K562 (cell line): Measurements from ENCODE around the gene ATXN3. TPM values are rescaled to one million over a fixed set of nuclear protein-coding genes. Genes with fewer than 3 reads are reported as not detected.

Source experiments
- ATAC-seq: fragments of 200-7000 bp; cut with Tn5 transposase; 3 replicates; pipeline ENCODE4 v1.9.1; 2020; ENCODE audit warnings: moderate library complexity
- BruUV-seq: library from RNA; stranded (reverse); fragments of 400-500 nt; replicated peaks from 2 replicates; lab custom pipeline; 2021; lab: Mats Ljungman, UMichigan
- CTCF ChIA-PET: fragments of 300-600 bp; formaldehyde crosslinking; extraction: SDS; loops from one replicate; lab custom pipeline; 2021; ENCODE audit warnings: low intra/inter-chr PET ratio; lab: Yijun Ruan, JAX
- POLR2A ChIA-PET: fragments of 300-600, 350-650 bp; sonication (Branson Sonifier 250); formaldehyde crosslinking; extraction: SDS; loops from one replicate; lab custom pipeline; 2021; ENCODE audit warnings: antibody characterized with exemption, inconsistent platforms; lab: Yijun Ruan, JAX
- DNase-seq, 4 experiments: peaks; one replicate each; pipeline versions ENCODE4 v3.0.0 to v3.0.0-alpha.2; 2011 to 2018; ENCODE audit warnings: low spot score in 3 of 4, mixed read lengths in 3 of 4; ENCODE audit errors: extremely low read depth in 1 of 4
- FAIRE-seq: peaks from 2 replicates; lab custom pipeline; 2011; peaks lifted over from hg19 to GRCh38; lab: Jason Lieb, UNC
- H2AFZ ChIP-seq: 2 replicates; pipeline ENCODE4 v1.6.0; 2011; ENCODE audit warnings: low read depth, low read length, control low read depth, inconsistent platforms
- H3K27ac ChIP-seq: fragments of 200-600 bp; 3 replicates; pipeline ENCODE4 v1.8.0; 2011; ENCODE audit warnings: low read depth, mild to moderate bottlenecking, control low read depth, inconsistent platforms, low read length, moderate library complexity, mixed read lengths; ENCODE audit errors: extremely low read depth
- H3K27me3 ChIP-seq, 2 experiments: fragments of 300-600 bp in 1 of 2; 2 replicates in 1 of 2; 3 replicates in 1 of 2; pipeline versions ENCODE4 v1.6.0 to v1.8.0; 2011; ENCODE audit warnings: inconsistent platforms in 2 of 2, low read length in 2 of 2, mild to moderate bottlenecking in 1 of 2, mixed read lengths in 1 of 2, moderate library complexity in 1 of 2; ENCODE audit not compliant: control insufficient read depth in 2 of 2, insufficient read depth in 2 of 2
- H3K36me3 ChIP-seq: fragments of 300-600 bp; 3 replicates; pipeline ENCODE4 v1.8.0; 2011; ENCODE audit warnings: mild to moderate bottlenecking, low read length, inconsistent platforms; ENCODE audit not compliant: control insufficient read depth, insufficient read depth
- H3K4me1 ChIP-seq, 2 experiments: fragments of 200-600 bp in 1 of 2; replicated peaks in 1 of 2; 2 replicates in 1 of 2; 3 replicates in 1 of 2; pipeline versions ENCODE4 v1.5.1 to v1.8.0; 2011; ENCODE audit warnings: inconsistent platforms in 2 of 2, low read length in 2 of 2, mild to moderate bottlenecking in 1 of 2, mixed read lengths in 1 of 2, moderate library complexity in 1 of 2; ENCODE audit not compliant: control insufficient read depth in 2 of 2, insufficient read depth in 2 of 2
- H3K4me2 ChIP-seq: 2 replicates; pipeline ENCODE4 v1.6.1; 2011; ENCODE audit warnings: low read length, control low read depth, inconsistent platforms, mixed read lengths; ENCODE audit not compliant: insufficient read depth
- H3K4me3 ChIP-seq: fragments of 200-600 bp; sonication (generic), shearing (Covaris generic); 2 replicates; pipeline ENCODE4 v1.5.1; 2016; ENCODE audit warnings: control low read depth, inconsistent platforms
- H3K79me2 ChIP-seq: fragments of 200-600 bp; 3 replicates; pipeline ENCODE4 v1.8.0; 2011; ENCODE audit warnings: low read length, inconsistent platforms; ENCODE audit not compliant: control insufficient read depth, insufficient read depth
- H3K9ac ChIP-seq, 2 experiments: 2 replicates each; pipeline versions ENCODE4 v1.6.0 to v1.6.1; 2011; ENCODE audit warnings: low read depth in 2 of 2, low read length in 2 of 2, control low read depth in 1 of 2, inconsistent platforms in 1 of 2, mild to moderate bottlenecking in 1 of 2, mixed read lengths in 1 of 2; ENCODE audit not compliant: insufficient read depth in 1 of 2
- H3K9me1 ChIP-seq: one replicate; pipeline ENCODE4 v1.6.0; 2011; ENCODE audit warnings: inconsistent platforms, mild to moderate bottlenecking, low read length, moderate library complexity; ENCODE audit not compliant: control insufficient read depth, insufficient read depth
- H3K9me3 ChIP-seq: replicated peaks from 2 replicates; pipeline ENCODE4 v1.5.1; 2011; ENCODE audit warnings: low read depth, low read length, inconsistent platforms; ENCODE audit not compliant: control insufficient read depth, insufficient read depth
- H4K20me1 ChIP-seq: replicated peaks from 2 replicates; pipeline ENCODE4 v1.6.1; 2011; ENCODE audit warnings: low read length, inconsistent platforms, mixed read lengths; ENCODE audit not compliant: control insufficient read depth, insufficient read depth
- ATF6 ChIP-seq: sonication (generic); formaldehyde crosslinking; IDR thresholded peaks from 2 replicates; pipeline ENCODE4 v1.4.0; 2020; ENCODE audit warnings: mild to moderate bottlenecking, missing genetic modification reagents
- U2AF2 ChIP-seq: fragments of 200-400 bp; formaldehyde crosslinking; optimal IDR thresholded peaks from 2 replicates; pipeline ENCODE3; 2017; ENCODE audit warnings: low read depth, mild to moderate bottlenecking, low read length
- WGBS: fragments of 100-300 bp; shearing (Covaris generic); methylation state at CpG from one replicate; pipeline ENCODE4 v1.1.6; 2016; ENCODE audit warnings: low coverage, mixed read lengths; ENCODE audit not compliant: insufficient coverage; ENCODE audit errors: missing lambda C conversion rate; 5-methylcytosine and 5-hydroxymethylcytosine counted together
- in situ Hi-C: fragments of 300-500 bp; cut with MboI; formaldehyde crosslinking; loops from 4 replicates; pipeline ENCODE4 v1.15.0; 2018; ENCODE audit warnings: inconsistent platforms, mixed read lengths
- intact Hi-C: fragments of 100-400 bp; cut with micrococcal nuclease; formaldehyde crosslinking; loops from 2 replicates; pipeline ENCODE4 v1.14.2; 2022
- polyA plus RNA-seq, 8 experiments: library from polyadenylated mRNA; depleted of rRNA in 4 of 8; stranded (reverse) in 5 of 8; unstranded in 3 of 8; fragments of >200 nt; fragmentation: Nextera tagmentation in 2 of 8; fragmentation: Illumina TruSeq in 1 of 8; extraction: Ambion mirVana in 2 of 8; extraction: Trizol in 1 of 8; gene quantifications; 2 replicates each; pipeline versions ENCODE4 v1.2.1 to v1.2.3, GENCODE V29; 2011 to 2014; ENCODE audit warnings: inconsistent platforms in 1 of 8, missing spikeins in 1 of 8
- total RNA-seq, 7 experiments: library from RNA; depleted of rRNA in 6 of 7; stranded (reverse); fragments of >200 nt in 6 of 7; fragmentation: Illumina TruSeq in 2 of 7; extraction: Trizol in 2 of 7; gene quantifications; 2 replicates each; pipeline versions ENCODE4 v1.2.1 to v1.2.3, GENCODE V29; 2011 to 2021; ENCODE audit warnings: low replicate concordance in 1 of 7

Gene ATXN3
- total and polyA plus RNA-seq, 9 of the 15 experiments (the other 6 are each of a cell fraction or from before 2014, with no cell fraction given) = 11.3 to 25.0 (median 14.6) TPM

- no peaks in the 10 kb centered on the region for H3K9me3 ChIP-seq
- POLR2A ChIA-PET = interaction anchor here (1.1 kb wide), 1 partner anchor 18 kb away, joined by 4 read pairs; the partner anchor contains the start of gene ATXN3
Measured at GRCh38 chr14:92088494-92088893, 17.9 kb downstream of the ATXN3 start.

More at GRCh38 chr14:92088494-92088893, 17.9 kb downstream of the ATXN3 start:
- TF ChIP-seq U2AF2 (no peak), ATF6 (CRISPR knock-in tag) (no peak)
- BruUV-seq = no TSS peak
- DNase-seq (no peak), FAIRE-seq (no peak), ATAC-seq (no peak)
- Histone ChIP-seq H3K9me1 (no peaks in the 10 kb centered on the region), H3K4me1 (no peaks in the 10 kb centered on the region), H2AFZ (no peak overlapping the region), H3K79me2 (no peaks in the 10 kb centered on the region), H3K27ac (no peak overlapping the region), H3K36me3 (peaks cover 2% of the 10 kb centered on the region; the same call in 2 of the 3 replicates), H3K27me3 (no peaks in the 10 kb centered on the region), H3K9ac (no peak overlapping the region), H4K20me1 (no peaks in the 10 kb centered on the region), H3K4me2 (no peak overlapping the region), H3K4me3 (no peak overlapping the region)
- CTCF ChIA-PET = no interaction called here
- 96% methylated on average over 5 of the region's 5 CpGs for WGBS
- intact Hi-C loops (no loop called here), in situ Hi-C loops (no loop called here)
